K562 (cell line): Measurements from ENCODE around the gene ZNRD2. TPM values are rescaled to one million over a fixed set of nuclear protein-coding genes. Genes with fewer than 3 reads are reported as not detected.

Experiments used
- GMEB1 ChIP-seq: fragments of 250-450 bp; sonication (Bioruptor Pico); IDR thresholded peaks from 2 replicates; pipeline ENCODE4 v1.4.0; 2020; ENCODE audit warnings: mild to moderate bottlenecking
- KDM5B ChIP-seq: fragments of 200-600 bp; sonication (generic); IDR thresholded peaks from 2 replicates; pipeline ENCODE4 v1.6.1; 2012; ENCODE audit warnings: low read depth, mild to moderate bottlenecking, moderate library complexity, low read length, control low read depth, inconsistent platforms; ENCODE audit not compliant: insufficient replicate concordance
- NRF1 ChIP-seq, 2 experiments: fragments of 450-650 bp; IDR thresholded peaks in 1 of 2; conservative IDR thresholded peaks in 1 of 2; 2 replicates each; pipeline ENCODE4 v1.6.1; 2014; ENCODE audit warnings: mild to moderate bottlenecking in 2 of 2
- OTX1 ChIP-seq: fragments of 450-650 bp; formaldehyde crosslinking; IDR thresholded peaks from 2 replicates; pipeline ENCODE4 v1.4.0; 2022; ENCODE audit warnings: mild to moderate bottlenecking
- PCBP1 ChIP-seq: fragments of 200-400 bp; formaldehyde crosslinking; IDR thresholded peaks from 2 replicates; pipeline ENCODE4 v1.6.1; 2018; ENCODE audit warnings: mild to moderate bottlenecking, low read depth, low read length; ENCODE audit not compliant: poor library complexity, severe bottlenecking
- PRDM10 ChIP-seq: fragments of 450-650 bp; IDR thresholded peaks from 2 replicates; pipeline ENCODE4 v1.6.1; 2018; ENCODE audit not compliant: partially characterized antibody
- RBFOX2 ChIP-seq: fragments of 200-400 bp; formaldehyde crosslinking; IDR thresholded peaks from 2 replicates; pipeline ENCODE4 v1.6.1; 2017; ENCODE audit warnings: low read depth, mild to moderate bottlenecking, low read length, moderate library complexity
- polyA plus RNA-seq, 8 experiments: library from polyadenylated mRNA; depleted of rRNA in 4 of 8; stranded (reverse) in 5 of 8; unstranded in 3 of 8; fragments of >200 nt; fragmentation: Nextera tagmentation in 2 of 8; fragmentation: Illumina TruSeq in 1 of 8; extraction: Ambion mirVana in 2 of 8; extraction: Trizol in 1 of 8; gene quantifications; 2 replicates each; pipeline versions ENCODE4 v1.2.1 to v1.2.3, GENCODE V29; 2011 to 2014; ENCODE audit warnings: inconsistent platforms in 1 of 8, missing spikeins in 1 of 8
- total RNA-seq, 7 experiments: library from RNA; depleted of rRNA in 6 of 7; stranded (reverse); fragments of >200 nt in 6 of 7; fragmentation: Illumina TruSeq in 2 of 7; extraction: Trizol in 2 of 7; gene quantifications; 2 replicates each; pipeline versions ENCODE4 v1.2.1 to v1.2.3, GENCODE V29; 2011 to 2021; ENCODE audit warnings: low replicate concordance in 1 of 7
- TF ChIP-seq, protein P1 (sequence below), 2 experiments: fragments of 450-650 bp in 1 of 2; sonication (generic) in 1 of 2; formaldehyde crosslinking in 1 of 2; IDR thresholded peaks; 2 replicates each; pipeline versions ENCODE4 v1.7.1 to v1.9.0; 2016 to 2022; ENCODE audit warnings: inconsistent platforms in 1 of 2, mild to moderate bottlenecking in 1 of 2, missing genetic modification reagents in 1 of 2
- TF ChIP-seq, protein P2 (sequence below): fragments of 200-800 bp; sonication (Bioruptor generic); IDR thresholded peaks from 2 replicates; pipeline ENCODE4 v1.6.1; 2017; ENCODE audit warnings: missing genetic modification characterization, missing compliant biosample characterization

ZNRD2 gene
- total and polyA plus RNA-seq, 9 of the 15 experiments (the other 6 are each of a cell fraction or from before 2014, with no cell fraction given), result 13.4 to 129 (median 60.4) TPM

DNA sequence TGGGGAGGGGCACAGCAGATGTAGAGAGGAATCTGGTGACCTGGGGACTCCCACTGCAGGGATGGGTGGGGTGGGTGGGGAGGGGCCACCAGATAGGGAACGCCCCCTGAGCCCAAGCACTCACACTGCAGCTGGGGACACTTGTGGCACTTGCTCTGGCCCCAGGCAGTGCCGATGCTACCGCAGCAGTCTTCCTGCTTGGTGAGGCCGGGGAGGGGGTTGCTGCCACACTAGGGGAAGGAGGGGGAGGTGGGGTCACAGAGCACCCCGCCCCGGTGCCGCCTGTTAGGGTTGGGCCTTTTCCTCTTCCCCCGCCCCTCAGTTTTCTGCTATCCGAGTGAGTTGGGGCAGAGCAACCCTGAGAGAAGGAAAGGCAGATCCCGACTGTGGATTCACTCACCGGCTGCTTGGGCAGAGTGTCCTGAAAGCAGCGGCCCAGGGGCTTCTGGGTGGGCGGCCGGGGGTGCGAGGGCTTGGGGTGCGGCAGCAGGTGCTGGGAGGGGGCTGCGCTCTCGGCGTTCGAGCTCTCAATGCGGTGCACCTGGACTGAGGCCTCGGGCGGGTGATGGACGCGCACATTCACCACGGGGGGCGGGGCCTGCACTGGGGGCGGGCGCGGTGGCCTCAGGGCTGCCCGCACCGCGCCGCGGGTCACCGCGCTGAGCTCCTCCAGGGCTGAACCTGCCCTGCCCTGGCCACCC is 16.8 kb upstream of the ZNRD2 start (continued):
- TF ChIP-seq, protein P1, sequence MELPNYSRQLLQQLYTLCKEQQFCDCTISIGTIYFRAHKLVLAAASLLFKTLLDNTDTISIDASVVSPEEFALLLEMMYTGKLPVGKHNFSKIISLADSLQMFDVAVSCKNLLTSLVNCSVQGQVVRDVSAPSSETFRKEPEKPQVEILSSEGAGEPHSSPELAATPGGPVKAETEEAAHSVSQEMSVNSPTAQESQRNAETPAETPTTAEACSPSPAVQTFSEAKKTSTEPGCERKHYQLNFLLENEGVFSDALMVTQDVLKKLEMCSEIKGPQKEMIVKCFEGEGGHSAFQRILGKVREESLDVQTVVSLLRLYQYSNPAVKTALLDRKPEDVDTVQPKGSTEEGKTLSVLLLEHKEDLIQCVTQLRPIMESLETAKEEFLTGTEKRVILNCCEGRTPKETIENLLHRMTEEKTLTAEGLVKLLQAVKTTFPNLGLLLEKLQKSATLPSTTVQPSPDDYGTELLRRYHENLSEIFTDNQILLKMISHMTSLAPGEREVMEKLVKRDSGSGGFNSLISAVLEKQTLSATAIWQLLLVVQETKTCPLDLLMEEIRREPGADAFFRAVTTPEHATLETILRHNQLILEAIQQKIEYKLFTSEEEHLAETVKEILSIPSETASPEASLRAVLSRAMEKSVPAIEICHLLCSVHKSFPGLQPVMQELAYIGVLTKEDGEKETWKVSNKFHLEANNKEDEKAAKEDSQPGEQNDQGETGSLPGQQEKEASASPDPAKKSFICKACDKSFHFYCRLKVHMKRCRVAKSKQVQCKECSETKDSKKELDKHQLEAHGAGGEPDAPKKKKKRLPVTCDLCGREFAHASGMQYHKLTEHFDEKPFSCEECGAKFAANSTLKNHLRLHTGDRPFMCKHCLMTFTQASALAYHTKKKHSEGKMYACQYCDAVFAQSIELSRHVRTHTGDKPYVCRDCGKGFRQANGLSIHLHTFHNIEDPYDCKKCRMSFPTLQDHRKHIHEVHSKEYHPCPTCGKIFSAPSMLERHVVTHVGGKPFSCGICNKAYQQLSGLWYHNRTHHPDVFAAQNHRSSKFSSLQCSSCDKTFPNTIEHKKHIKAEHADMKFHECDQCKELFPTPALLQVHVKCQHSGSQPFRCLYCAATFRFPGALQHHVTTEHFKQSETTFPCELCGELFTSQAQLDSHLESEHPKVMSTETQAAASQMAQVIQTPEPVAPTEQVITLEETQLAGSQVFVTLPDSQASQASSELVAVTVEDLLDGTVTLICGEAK (IDR thresholded peaks at IDR 0.05), result 0 out of 2 replicates have a peak, but pooled peaks have one; percentile 3
- TF ChIP-seq, protein P1 (CRISPR knock-in tag; IDR thresholded peaks at IDR 0.05), result no peak
- peak; percentile 39; the same call in 1 of the 2 replicates for TF ChIP-seq RBFOX2
- peak; percentile 48 for TF ChIP-seq PCBP1
- TF ChIP-seq, protein P2, sequence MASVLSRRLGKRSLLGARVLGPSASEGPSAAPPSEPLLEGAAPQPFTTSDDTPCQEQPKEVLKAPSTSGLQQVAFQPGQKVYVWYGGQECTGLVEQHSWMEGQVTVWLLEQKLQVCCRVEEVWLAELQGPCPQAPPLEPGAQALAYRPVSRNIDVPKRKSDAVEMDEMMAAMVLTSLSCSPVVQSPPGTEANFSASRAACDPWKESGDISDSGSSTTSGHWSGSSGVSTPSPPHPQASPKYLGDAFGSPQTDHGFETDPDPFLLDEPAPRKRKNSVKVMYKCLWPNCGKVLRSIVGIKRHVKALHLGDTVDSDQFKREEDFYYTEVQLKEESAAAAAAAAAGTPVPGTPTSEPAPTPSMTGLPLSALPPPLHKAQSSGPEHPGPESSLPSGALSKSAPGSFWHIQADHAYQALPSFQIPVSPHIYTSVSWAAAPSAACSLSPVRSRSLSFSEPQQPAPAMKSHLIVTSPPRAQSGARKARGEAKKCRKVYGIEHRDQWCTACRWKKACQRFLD (CRISPR knock-in tag), result no peak
- TF ChIP-seq GMEB1, result no peak
- TF ChIP-seq NRF1 (conservative IDR thresholded peaks at IDR 0.05 in 1 of 2, IDR thresholded peaks at IDR 0.05 in 1 of 2), result peak; percentile 36 to 43; a peak in 3 of 4 replicates
- no peak for TF ChIP-seq OTX1 (CRISPR knock-in tag)
- no peak for TF ChIP-seq KDM5B
- TF ChIP-seq PRDM10, result peak; percentile 76
